GM19468 (cell line): Measurements from ENCODE around the gene ELMO1.
A peak's percentile ranks its signal among the peaks of the same experiment; 100 is the strongest.

Source experiments
- ATAC-seq: cut with Tn5 transposase; IDR thresholded peaks from one replicate; pipeline ENCODE4 v1.9.1; 2021; ENCODE audit warnings: mild to moderate bottlenecking, moderate library complexity, moderate number of reproducible peaks; ENCODE audit not compliant: unreplicated experiment; ENCODE audit errors: extremely low read depth

Gene ELMO1

GRCh38 chr7:36949711-36950600 lies 498.7 kb downstream of the ELMO1 start:
- no peak for ATAC-seq

GRCh38 chr7:36946401-36946739 lies 502.3 kb downstream of the ELMO1 start:
- no peak for ATAC-seq

GRCh38 chr7:36945612-36946400 lies 502.9 kb downstream of the ELMO1 start:
- ATAC-seq: no peak

- ATAC-seq: no peak
Measured at GRCh38 chr7:36944838-36945237, 503.8 kb downstream of the ELMO1 start.

- ATAC-seq: peak; percentile 58
Measured at GRCh38 chr7:36943591-36944435, 504.9 kb downstream of the ELMO1 start.

- ATAC-seq: no peak
Measured at GRCh38 chr7:36942955-36943354, 505.7 kb downstream of the ELMO1 start.

- no peak for ATAC-seq
Measured at GRCh38 chr7:36942541-36942940, 506.1 kb downstream of the ELMO1 start.

- no peak for ATAC-seq
Measured at GRCh38 chr7:36942025-36942424, 506.6 kb downstream of the ELMO1 start.

GRCh38 chr7:36941359-36941758 lies 507.3 kb downstream of the ELMO1 start:
- no peak for ATAC-seq

- no peak for ATAC-seq
Measured at GRCh38 chr7:36939816-36940215, 508.8 kb downstream of the ELMO1 start.

GRCh38 chr7:36937754-36938563 lies 510.7 kb downstream of the ELMO1 start:
- no peak for ATAC-seq

- no peak for ATAC-seq
Measured at GRCh38 chr7:36931892-36932291, 516.8 kb downstream of the ELMO1 start.

GRCh38 chr7:36929791-36930190 lies 518.9 kb downstream of the ELMO1 start:
- ATAC-seq: no peak

- ATAC-seq: no peak
Measured at GRCh38 chr7:36928718-36929117, 519.9 kb downstream of the ELMO1 start.

- no peak for ATAC-seq
Measured at GRCh38 chr7:36928311-36928710, 520.4 kb downstream of the ELMO1 start.

GRCh38 chr7:36925691-36926090 lies 523.0 kb downstream of the ELMO1 start:
- ATAC-seq: no peak

- no peak for ATAC-seq
Measured at GRCh38 chr7:36925207-36925606, 523.5 kb downstream of the ELMO1 start.

GRCh38 chr7:36923943-36924436 lies 524.7 kb downstream of the ELMO1 start:
- no peak for ATAC-seq

- no peak for ATAC-seq
Measured at GRCh38 chr7:36923185-36923584, 525.5 kb downstream of the ELMO1 start.

- ATAC-seq: no peak
Measured at GRCh38 chr7:36920433-36920832, 528.2 kb downstream of the ELMO1 start.
